Measurements from ENCODE around the gene PTCRA.
"Not testable (repeated sequence)": the region's sequence is repeated elsewhere in the genome, so short reads cannot be mapped to it uniquely, and the experiment has no call there.

Gene PTCRA

GRCh38 chr6:42901538-42901957 is 14.3 kb upstream of the PTCRA start:
- peak in 8 of 10 donors; percentile 53 to 94 (median 68) for DNase-seq
- intact Hi-C loops (cut with DNase I) = loop anchor here (1.0 kb wide), 1 partner anchor 242 kb away; no protein-coding TSS in a partner anchor

GRCh38 chr6:42902429-42903263 is 13.2 kb upstream of the PTCRA start:
- DNase-seq; intact Hi-C loops (cut with DNase I): not testable (repeated sequence)

- intact Hi-C loops (cut with DNase I) = no loop called here
- no peak for DNase-seq
Observed at GRCh38 chr6:42904467-42904866, 11.4 kb upstream of the PTCRA start.

- DNase-seq = no peak
- intact Hi-C loops (cut with DNase I) = no loop called here
Observed at GRCh38 chr6:42907336-42907735, 8.5 kb upstream of the PTCRA start.

- no peak for DNase-seq
- intact Hi-C loops (cut with DNase I) = no loop called here
Observed at GRCh38 chr6:42909835-42910234, 6.0 kb upstream of the PTCRA start.

- intact Hi-C loops (cut with DNase I) = no loop called here
- DNase-seq = peak in 1 of 10 donors; percentile 17
Observed at GRCh38 chr6:42911171-42912021, 4.5 kb upstream of the PTCRA start.

GRCh38 chr6:42914546-42914945 is 1.3 kb upstream of the PTCRA start:
- intact Hi-C loops (cut with DNase I) = no loop called here
- no peak for DNase-seq

GRCh38 chr6:42916288-42916687 is 435 bp downstream of the PTCRA start:
- intact Hi-C loops (cut with DNase I) = no loop called here
- DNase-seq = no peak

- no peak for DNase-seq
- intact Hi-C loops (cut with DNase I) = no loop called here
Observed at GRCh38 chr6:42921801-42922200, 5.9 kb downstream of the PTCRA start.

GRCh38 chr6:42923666-42924065 is 7.8 kb downstream of the PTCRA start:
- intact Hi-C loops (cut with DNase I) = no loop called here
- DNase-seq = no peak

- intact Hi-C loops (cut with DNase I) = no loop called here
- DNase-seq = peak in 1 of 10 donors; percentile 37
Observed at GRCh38 chr6:42925248-42925857, 9.5 kb downstream of the PTCRA start.

GRCh38 chr6:42928986-42929820 is 13.3 kb downstream of the PTCRA start, which contains the start of gene CNPY3:
Gene CNPY3 (plus strand): TSS chr6:42929480. CDS start chr6:42929571, 91 bp downstream.
- intact Hi-C loops (cut with DNase I) = no loop called here
- DNase-seq = peak; percentile 83 to 99 (median 93)

- DNase-seq = no peak
- intact Hi-C loops (cut with DNase I) = loop anchor here (5.0 kb wide), 1 partner anchor 82 kb away; the partner anchor contains the start of genes KLHDC3 and MEA1
Observed at GRCh38 chr6:42929821-42930360, 14.0 kb downstream of the PTCRA start.

- DNase-seq = peak in 2 of 10 donors; percentile 47 to 56
- intact Hi-C loops (cut with DNase I) = loop anchor here (5.0 kb wide), 1 partner anchor 80 kb away; the partner anchor contains the start of genes KLHDC3 and MEA1
Observed at GRCh38 chr6:42932412-42932811, 16.6 kb downstream of the PTCRA start.

- DNase-seq = peak in 2 of 10 donors; percentile 3 to 5
- intact Hi-C loops (cut with DNase I) = loop anchor here (5.0 kb wide), 1 partner anchor 79 kb away; the partner anchor contains the start of genes KLHDC3 and MEA1
Observed at GRCh38 chr6:42933205-42933604, 17.4 kb downstream of the PTCRA start.

- DNase-seq = peak in 3 of 10 donors; percentile 4 to 42 (median 13)
- intact Hi-C loops (cut with DNase I) = no loop called here
Observed at GRCh38 chr6:42935322-42935721, 19.5 kb downstream of the PTCRA start.

GRCh38 chr6:42936398-42936797 is 20.5 kb downstream of the PTCRA start:
- intact Hi-C loops (cut with DNase I) = no loop called here
- peak in 3 of 10 donors; percentile 16 to 68 (median 27) for DNase-seq

GRCh38 chr6:42937548-42938427 is 21.9 kb downstream of the PTCRA start:
- peak in 3 of 10 donors; percentile 27 to 65 (median 40) for DNase-seq
- intact Hi-C loops (cut with DNase I) = no loop called here

All from posterior cingulate gyrus (tissue), 11 donors.